GM21367 (cell line): ENCODE results near the gene FOXB2.
"Not testable (repeated sequence)": the region's sequence is repeated elsewhere in the genome, so short reads cannot be mapped to it uniquely, and the experiment has no call there.

Source experiments
- ATAC-seq: cut with Tn5 transposase; IDR thresholded peaks from one replicate; pipeline ENCODE4 v1.9.1; 2021; ENCODE audit not compliant: unreplicated experiment

Gene FOXB2

GRCh38 chr9:77016121-77016525 is 3.3 kb upstream of the FOXB2 start:
- ATAC-seq: no peak

- ATAC-seq: no peak
These were observed 2.6 kb upstream of the FOXB2 start for GRCh38 chr9:77016526-77017504.

- ATAC-seq: no peak
These were observed 2.0 kb upstream of the FOXB2 start for GRCh38 chr9:77017505-77017894.

GRCh38 chr9:77018058-77018968 is 1.1 kb upstream of the FOXB2 start:
- ATAC-seq: no peak

GRCh38 chr9:77018969-77019235 is 553 bp upstream of the FOXB2 start:
- no peak for ATAC-seq

GRCh38 chr9:77019926-77020412 is 514 bp downstream of the FOXB2 start:
- no peak for ATAC-seq

GRCh38 chr9:77020413-77021290 is 1.2 kb downstream of the FOXB2 start:
- ATAC-seq: no peak

GRCh38 chr9:77021291-77021894 is 1.9 kb downstream of the FOXB2 start:
- ATAC-seq: no peak

GRCh38 chr9:77021922-77022782 is 2.7 kb downstream of the FOXB2 start:
- no peak for ATAC-seq

GRCh38 chr9:77022783-77023440 is 3.5 kb downstream of the FOXB2 start:
- no peak for ATAC-seq

GRCh38 chr9:77023726-77024125 is 4.3 kb downstream of the FOXB2 start:
- ATAC-seq: no peak

GRCh38 chr9:77024776-77025545 is 5.5 kb downstream of the FOXB2 start:
- no peak for ATAC-seq

GRCh38 chr9:77028478-77028877 is 9.0 kb downstream of the FOXB2 start:
- no peak for ATAC-seq

- no peak for ATAC-seq
These were observed 10.6 kb downstream of the FOXB2 start for GRCh38 chr9:77030045-77030444.

GRCh38 chr9:77038281-77039036 is 19.0 kb downstream of the FOXB2 start:
- no peak for ATAC-seq

GRCh38 chr9:77040340-77040739 is 20.9 kb downstream of the FOXB2 start:
- ATAC-seq: no peak

GRCh38 chr9:77043743-77044142 is 24.3 kb downstream of the FOXB2 start:
- ATAC-seq: not testable (repeated sequence)
